HEK293 (cell line): ENCODE measurements around the gene MBP.

ENCODE experiments used
- CTCF ChIA-PET: fragments of 350-600 bp; formaldehyde crosslinking; extraction: SDS; loops from one replicate; lab custom pipeline; 2021; ENCODE audit warnings: antibody characterized with exemption; lab: Yijun Ruan, JAX
- POLR2A ChIA-PET: fragments of 300-600 bp; formaldehyde crosslinking; extraction: SDS; loops from one replicate; lab custom pipeline; 2020; ENCODE audit warnings: antibody characterized with exemption, inconsistent platforms; lab: Yijun Ruan, JAX
- H3K27ac ChIP-seq: fragments of 200-500 bp; sonication (Bioruptor generic); 2 replicates; pipeline ENCODE4 v1.5.1; 2014; ENCODE audit warnings: low read depth, low read length, control low read depth, inconsistent platforms; ENCODE audit errors: extremely low read depth
- H3K36me3 ChIP-seq, 2 experiments: fragments of 200-500 bp in 1 of 2; sonication (Bioruptor generic) in 1 of 2; 1 replicate in 1 of 2; 2 replicates in 1 of 2; pipeline ENCODE4 v1.5.1; 2014 to 2017; ENCODE audit warnings: inconsistent platforms in 2 of 2, low read length in 2 of 2; ENCODE audit not compliant: control insufficient read depth in 2 of 2, insufficient read depth in 1 of 2
- H3K4me1 ChIP-seq: fragments of 200-500 bp; sonication (Bioruptor generic); 2 replicates; pipeline ENCODE4 v1.5.1; 2014; ENCODE audit warnings: mild to moderate bottlenecking, low read length, inconsistent platforms; ENCODE audit not compliant: control insufficient read depth, insufficient read depth
- H3K4me3 ChIP-seq: 2 replicates; pipeline ENCODE4 v1.5.1; 2011; ENCODE audit warnings: low read depth, mild to moderate bottlenecking, control low read depth, low read length, moderate library complexity
- H3K9me3 ChIP-seq: fragments of 200-500 bp; sonication (Bioruptor generic); 2 replicates; pipeline ENCODE4 v1.5.1; 2014; ENCODE audit warnings: low read depth, low read length, inconsistent platforms; ENCODE audit not compliant: control insufficient read depth, insufficient read depth
- ATF2 ChIP-seq: fragments of 450-650 bp; formaldehyde crosslinking; IDR thresholded peaks from 2 replicates; pipeline ENCODE4 v1.5.1; 2016; ENCODE audit warnings: missing biosample characterization, missing genetic modification characterization, low read depth
- BCL11B ChIP-seq: fragments of 450-650 bp; formaldehyde crosslinking; IDR thresholded peaks from 2 replicates; pipeline ENCODE4 v1.5.1; 2016; ENCODE audit warnings: low read depth, missing biosample characterization, missing genetic modification characterization
- ELK4 ChIP-seq: IDR thresholded peaks from 2 replicates; pipeline ENCODE4 v1.6.1; 2011; ENCODE audit warnings: mild to moderate bottlenecking, low read depth, low read length, borderline replicate concordance
- OSR2 ChIP-seq: fragments of 450-650 bp; formaldehyde crosslinking; IDR thresholded peaks from 2 replicates; pipeline ENCODE4 v1.5.1; 2016; ENCODE audit warnings: missing biosample characterization, missing genetic modification characterization
- SALL2 ChIP-seq: fragments of 450-650 bp; formaldehyde crosslinking; IDR thresholded peaks from 2 replicates; pipeline ENCODE4 v1.5.0; 2017; ENCODE audit warnings: missing biosample characterization, mild to moderate bottlenecking, missing genetic modification characterization, borderline replicate concordance
- SETDB1 ChIP-seq: IDR thresholded peaks from one replicate; pipeline ENCODE4 v1.6.1; 2017; ENCODE audit warnings: mild to moderate bottlenecking, low read length, moderate library complexity, mixed read lengths; ENCODE audit not compliant: insufficient read length
- TCF7L2 ChIP-seq: IDR thresholded peaks from 2 replicates; pipeline ENCODE4 v1.6.1; 2011; ENCODE audit warnings: low read depth, mild to moderate bottlenecking, inconsistent platforms, low read length, moderate library complexity, borderline replicate concordance
- YY1 ChIP-seq: fragments of 450-650 bp; formaldehyde crosslinking; IDR thresholded peaks from 2 replicates; pipeline ENCODE4 v1.5.1; 2018; ENCODE audit warnings: missing biosample characterization, missing genetic modification characterization
- ZBTB10 ChIP-seq: fragments of 450-650 bp; formaldehyde crosslinking; IDR thresholded peaks from 2 replicates; pipeline ENCODE4 v1.5.1; 2016; ENCODE audit warnings: missing biosample characterization, missing genetic modification characterization
- ZNF112 ChIP-seq: fragments of 450-650 bp; formaldehyde crosslinking; IDR thresholded peaks from 2 replicates; pipeline ENCODE4 v1.5.0; 2017; ENCODE audit warnings: missing biosample characterization, missing genetic modification characterization
- ZNF146 ChIP-seq: fragments of 450-650 bp; formaldehyde crosslinking; IDR thresholded peaks from 2 replicates; pipeline ENCODE4 v1.5.1; 2016; ENCODE audit warnings: missing biosample characterization, missing genetic modification characterization
- ZNF169 ChIP-seq: fragments of 450-650 bp; formaldehyde crosslinking; IDR thresholded peaks from 2 replicates; pipeline ENCODE4 v1.5.1; 2016; ENCODE audit warnings: missing biosample characterization, missing genetic modification characterization
- ZNF324 ChIP-seq: fragments of 450-650 bp; formaldehyde crosslinking; IDR thresholded peaks from 2 replicates; pipeline ENCODE4 v1.5.1; 2016; ENCODE audit warnings: missing biosample characterization, missing genetic modification characterization
- ZNF449 ChIP-seq: fragments of 450-650 bp; formaldehyde crosslinking; IDR thresholded peaks from 2 replicates; pipeline ENCODE4 v1.5.1; 2017; ENCODE audit warnings: missing biosample characterization, mild to moderate bottlenecking, missing genetic modification characterization, moderate library complexity
- ZNF664 ChIP-seq: fragments of 450-650 bp; formaldehyde crosslinking; IDR thresholded peaks from 2 replicates; pipeline ENCODE4 v1.5.1; 2016; ENCODE audit warnings: missing biosample characterization, missing genetic modification characterization
- ZNF776 ChIP-seq: fragments of 450-650 bp; formaldehyde crosslinking; IDR thresholded peaks from 2 replicates; pipeline ENCODE4 v1.5.0; 2017; ENCODE audit warnings: missing biosample characterization, missing genetic modification characterization, borderline replicate concordance
- ZSCAN18 ChIP-seq: fragments of 450-650 bp; formaldehyde crosslinking; IDR thresholded peaks from 2 replicates; pipeline ENCODE4 v1.5.1; 2016; ENCODE audit warnings: missing biosample characterization, missing genetic modification characterization

MBP gene

GRCh38 chr18:77012806-77013541 lies 119.6 kb downstream of the MBP start:
- H3K9me3 ChIP-seq, result no peaks in the 10 kb centered on the region
- no peak overlapping the region for H3K27ac ChIP-seq
- H3K4me1 ChIP-seq, result no peaks in the 10 kb centered on the region
- ChIA-PET CTCF (interaction anchor here (0.6 to 4.5 kb wide), 5 partner anchors 9 to 697 kb away, joined by 3 to 40 read pairs (median 3); no protein-coding TSS in a partner anchor), POLR2A (no interaction called here)
- TF ChIP-seq ZNF664 (tag by site-specific recombination), result no peak
- no peak for TF ChIP-seq ZNF112 (tag by site-specific recombination)
- no peak overlapping the region for H3K4me3 ChIP-seq
- peaks cover 4 to 7% of the 10 kb centered on the region in 2 experiments; a peak in 2 of 3 replicates for H3K36me3 ChIP-seq

GRCh38 chr18:77012120-77012519 lies 120.5 kb downstream of the MBP start:
- POLR2A ChIA-PET, result no interaction called here
- CTCF ChIA-PET, result interaction anchor here (0.7 to 4.5 kb wide), 3 partner anchors 12 to 175 kb away, joined by 3 to 40 read pairs (median 3); no protein-coding TSS in a partner anchor

More at GRCh38 chr18:77012120-77012519, 120.5 kb downstream of the MBP start:
- Histone ChIP-seq H3K4me1 (no peaks in the 10 kb centered on the region), H3K36me3 (peaks cover 4 to 7% of the 10 kb centered on the region in 2 experiments; a peak in 2 of 3 replicates), H3K4me3 (no peak overlapping the region), H3K27ac (no peak overlapping the region), H3K9me3 (no peaks in the 10 kb centered on the region)
- TF ChIP-seq ELK4, result no peak
- TF ChIP-seq ZNF169 (tag by site-specific recombination), result no peak
- TF ChIP-seq ZSCAN18 (tag by site-specific recombination), result no peak
- no peak for TF ChIP-seq ATF2 (tag by site-specific recombination)
- TF ChIP-seq ZNF449 (tag by site-specific recombination), result no peak
- no peak for TF ChIP-seq SALL2 (tag by site-specific recombination)
- TF ChIP-seq YY1 (tag by site-specific recombination), result no peak
- TF ChIP-seq OSR2 (tag by site-specific recombination), result no peak
- TF ChIP-seq SETDB1, result no peak
- TF ChIP-seq BCL11B (tag by site-specific recombination), result no peak
- TF ChIP-seq ZBTB10 (tag by site-specific recombination), result no peak
- TF ChIP-seq ZNF146 (tag by site-specific recombination), result no peak
- TF ChIP-seq ZNF776 (tag by site-specific recombination), result no peak
- TF ChIP-seq TCF7L2, result no peak
- no peak for TF ChIP-seq ZNF324 (tag by site-specific recombination)
